ENCODE measurements around the gene HCCS.

HCCS gene

GRCh38 chrX:11105080-11105479, 6.1 kb upstream of the HCCS start:
- H3K36me3 ChIP-seq (ENCODE audit: low read depth) = no peaks in the 10 kb centered on the region
- DNase-seq (ENCODE audit: low spot score) (no peak), ATAC-seq (ENCODE audit: low read depth) (peak; percentile 70)
- H3K27me3 ChIP-seq (ENCODE audit: insufficient read depth, poor library complexity, severe bottlenecking) = no peaks in the 10 kb centered on the region
- H3K9me3 ChIP-seq (ENCODE audit: severe bottlenecking) = no peaks in the 10 kb centered on the region
- no peak overlapping the region for H3K4me3 ChIP-seq (ENCODE audit: severe bottlenecking)
- no peak for TF ChIP-seq CTCF (IDR thresholded peaks at IDR 0.05; ENCODE audit: poor library complexity, severe bottlenecking)
- H3K4me1 ChIP-seq (ENCODE audit: insufficient read depth, poor library complexity, severe bottlenecking) = no peaks in the 10 kb centered on the region
- H3K27ac ChIP-seq (ENCODE audit: poor library complexity, severe bottlenecking) = no peak overlapping the region

GRCh38 chrX:11108253-11108941, 2.7 kb upstream of the HCCS start:
- TF ChIP-seq CTCF (IDR thresholded peaks at IDR 0.05; ENCODE audit: poor library complexity, severe bottlenecking) = no peak
- no peaks in the 10 kb centered on the region for H3K9me3 ChIP-seq (ENCODE audit: severe bottlenecking)
- no peaks in the 10 kb centered on the region for H3K27me3 ChIP-seq (ENCODE audit: insufficient read depth, poor library complexity, severe bottlenecking)
- no peak overlapping the region for H3K4me3 ChIP-seq (ENCODE audit: severe bottlenecking)
- H3K4me1 ChIP-seq (ENCODE audit: insufficient read depth, poor library complexity, severe bottlenecking) = no peaks in the 10 kb centered on the region
- H3K36me3 ChIP-seq (ENCODE audit: low read depth) = peaks cover 14% of the 10 kb centered on the region
- DNase-seq (ENCODE audit: low spot score) (no peak), ATAC-seq (ENCODE audit: low read depth) (no peak)
- H3K27ac ChIP-seq (ENCODE audit: poor library complexity, severe bottlenecking) = no peak overlapping the region

- DNase-seq (ENCODE audit: low spot score) = no peak
- Histone ChIP-seq H3K27me3 (ENCODE audit: insufficient read depth, poor library complexity, severe bottlenecking) (no peaks in the 10 kb centered on the region), H3K4me1 (ENCODE audit: insufficient read depth, poor library complexity, severe bottlenecking) (no peaks in the 10 kb centered on the region), H3K36me3 (ENCODE audit: low read depth) (peaks cover 23% of the 10 kb centered on the region), H3K27ac (ENCODE audit: poor library complexity, severe bottlenecking) (no peak overlapping the region), H3K4me3 (ENCODE audit: severe bottlenecking) (no peak overlapping the region), H3K9me3 (ENCODE audit: severe bottlenecking) (no peaks in the 10 kb centered on the region)
- no peak for TF ChIP-seq CTCF (IDR thresholded peaks at IDR 0.05; ENCODE audit: poor library complexity, severe bottlenecking)
- no peak for ATAC-seq (ENCODE audit: low read depth)
These were observed 1.2 kb upstream of the HCCS start for GRCh38 chrX:11109968-11110367.

GRCh38 chrX:11111947-11112346, 815 bp downstream of the HCCS start:
- no peak for TF ChIP-seq CTCF (IDR thresholded peaks at IDR 0.05; ENCODE audit: poor library complexity, severe bottlenecking)
- ATAC-seq (ENCODE audit: low read depth) (no peak), DNase-seq (ENCODE audit: low spot score) (no peak)
- H3K27me3 ChIP-seq (ENCODE audit: insufficient read depth, poor library complexity, severe bottlenecking) = no peaks in the 10 kb centered on the region
- peak overlapping the region; percentile 34 for H3K27ac ChIP-seq (ENCODE audit: poor library complexity, severe bottlenecking)
- peak overlapping the region; percentile 97 for H3K4me3 ChIP-seq (ENCODE audit: severe bottlenecking)
- H3K9me3 ChIP-seq (ENCODE audit: severe bottlenecking) = no peaks in the 10 kb centered on the region
- no peaks in the 10 kb centered on the region for H3K4me1 ChIP-seq (ENCODE audit: insufficient read depth, poor library complexity, severe bottlenecking)
- H3K36me3 ChIP-seq (ENCODE audit: low read depth) = peaks cover 41% of the 10 kb centered on the region

GRCh38 chrX:11113731-11114130, 2.6 kb downstream of the HCCS start:
- Histone ChIP-seq H3K27ac (ENCODE audit: poor library complexity, severe bottlenecking) (no peak overlapping the region), H3K9me3 (ENCODE audit: severe bottlenecking) (no peaks in the 10 kb centered on the region), H3K36me3 (ENCODE audit: low read depth) (peaks cover 59% of the 10 kb centered on the region), H3K4me1 (ENCODE audit: insufficient read depth, poor library complexity, severe bottlenecking) (no peaks in the 10 kb centered on the region), H3K27me3 (ENCODE audit: insufficient read depth, poor library complexity, severe bottlenecking) (no peaks in the 10 kb centered on the region), H3K4me3 (ENCODE audit: severe bottlenecking) (no peak overlapping the region)
- ATAC-seq (ENCODE audit: low read depth) (no peak), DNase-seq (ENCODE audit: low spot score) (no peak)
- TF ChIP-seq CTCF (IDR thresholded peaks at IDR 0.05; ENCODE audit: poor library complexity, severe bottlenecking) = no peak

All from RWPE2 (cell line).